HEK293 (cell line): ENCODE data around the gene CRYBA4.

Source experiments
- CTCF ChIA-PET: fragments of 350-600 bp; formaldehyde crosslinking; extraction: SDS; loops from one replicate; lab custom pipeline; 2021; ENCODE audit warnings: antibody characterized with exemption; lab: Yijun Ruan, JAX
- POLR2A ChIA-PET: fragments of 300-600 bp; formaldehyde crosslinking; extraction: SDS; loops from one replicate; lab custom pipeline; 2020; ENCODE audit warnings: antibody characterized with exemption, inconsistent platforms; lab: Yijun Ruan, JAX
- H3K27ac ChIP-seq: fragments of 200-500 bp; sonication (Bioruptor generic); 2 replicates; pipeline ENCODE4 v1.5.1; 2014; ENCODE audit warnings: low read depth, low read length, control low read depth, inconsistent platforms; ENCODE audit errors: extremely low read depth
- H3K36me3 ChIP-seq, 2 experiments: fragments of 200-500 bp in 1 of 2; sonication (Bioruptor generic) in 1 of 2; 1 replicate in 1 of 2; 2 replicates in 1 of 2; pipeline ENCODE4 v1.5.1; 2014 to 2017; ENCODE audit warnings: inconsistent platforms in 2 of 2, low read length in 2 of 2; ENCODE audit not compliant: control insufficient read depth in 2 of 2, insufficient read depth in 1 of 2
- H3K4me1 ChIP-seq: fragments of 200-500 bp; sonication (Bioruptor generic); 2 replicates; pipeline ENCODE4 v1.5.1; 2014; ENCODE audit warnings: mild to moderate bottlenecking, low read length, inconsistent platforms; ENCODE audit not compliant: control insufficient read depth, insufficient read depth
- H3K4me3 ChIP-seq: 2 replicates; pipeline ENCODE4 v1.5.1; 2011; ENCODE audit warnings: low read depth, mild to moderate bottlenecking, control low read depth, low read length, moderate library complexity
- H3K9me3 ChIP-seq: fragments of 200-500 bp; sonication (Bioruptor generic); 2 replicates; pipeline ENCODE4 v1.5.1; 2014; ENCODE audit warnings: low read depth, low read length, inconsistent platforms; ENCODE audit not compliant: control insufficient read depth, insufficient read depth
- FEZF1 ChIP-seq: fragments of 450-650 bp; formaldehyde crosslinking; IDR thresholded peaks from 2 replicates; pipeline ENCODE4 v1.5.1; 2016; ENCODE audit warnings: missing biosample characterization, missing genetic modification characterization
- GLI4 ChIP-seq: fragments of 450-650 bp; formaldehyde crosslinking; IDR thresholded peaks from 2 replicates; pipeline ENCODE4 v1.5.1; 2016; ENCODE audit warnings: missing biosample characterization, missing genetic modification characterization
- HOXD13 ChIP-seq: sonication (generic); formaldehyde crosslinking; IDR thresholded peaks from 2 replicates; pipeline ENCODE4 v1.8.0; 2022; ENCODE audit warnings: missing genetic modification reagents, borderline replicate concordance
- KLF1 ChIP-seq: fragments of 450-650 bp; formaldehyde crosslinking; IDR thresholded peaks from 2 replicates; pipeline ENCODE4 v1.5.1; 2016; ENCODE audit warnings: missing biosample characterization, missing genetic modification characterization
- KLF16 ChIP-seq: fragments of 450-650 bp; formaldehyde crosslinking; IDR thresholded peaks from 2 replicates; pipeline ENCODE4 v1.5.1; 2017; ENCODE audit warnings: missing biosample characterization, missing genetic modification characterization
- PRDM1 ChIP-seq: fragments of 450-650 bp; formaldehyde crosslinking; IDR thresholded peaks from 2 replicates; pipeline ENCODE4; 2016; ENCODE audit warnings: missing biosample characterization, missing genetic modification characterization
- ZNF138 ChIP-seq: fragments of 450-650 bp; formaldehyde crosslinking; IDR thresholded peaks from 2 replicates; pipeline ENCODE4 v1.5.1; 2016; ENCODE audit warnings: missing biosample characterization, missing genetic modification characterization, borderline replicate concordance
- ZNF311 ChIP-seq: fragments of 450-650 bp; formaldehyde crosslinking; IDR thresholded peaks from 2 replicates; pipeline ENCODE4 v1.5.1; 2017; ENCODE audit warnings: missing biosample characterization, missing genetic modification characterization, borderline replicate concordance
- ZNF354C ChIP-seq: fragments of 450-650 bp; formaldehyde crosslinking; IDR thresholded peaks from 2 replicates; pipeline ENCODE4 v1.5.1; 2016; ENCODE audit warnings: missing biosample characterization, missing genetic modification characterization, low read depth, borderline replicate concordance
- ZNF391 ChIP-seq: fragments of 450-650 bp; formaldehyde crosslinking; IDR thresholded peaks from 2 replicates; pipeline ENCODE4 v1.5.1; 2016; ENCODE audit warnings: low read depth, missing biosample characterization, missing genetic modification characterization, borderline replicate concordance
- ZNF48 ChIP-seq: fragments of 450-650 bp; formaldehyde crosslinking; IDR thresholded peaks from 2 replicates; pipeline ENCODE4 v1.5.1; 2016; ENCODE audit warnings: missing biosample characterization, missing genetic modification characterization
- ZNF610 ChIP-seq: fragments of 450-650 bp; formaldehyde crosslinking; IDR thresholded peaks from 2 replicates; pipeline ENCODE4 v1.5.1; 2016; ENCODE audit warnings: missing biosample characterization, missing genetic modification characterization, borderline replicate concordance
- ZNF629 ChIP-seq: fragments of 450-650 bp; formaldehyde crosslinking; IDR thresholded peaks from 2 replicates; pipeline ENCODE4 v1.5.1; 2017; ENCODE audit warnings: missing biosample characterization, missing genetic modification characterization
- ZNF660 ChIP-seq: fragments of 450-650 bp; IDR thresholded peaks from 2 replicates; pipeline ENCODE4 v1.5.1; 2018; ENCODE audit warnings: missing biosample characterization, mild to moderate bottlenecking, missing genetic modification characterization
- ZNF747 ChIP-seq: fragments of 450-650 bp; formaldehyde crosslinking; IDR thresholded peaks from 2 replicates; pipeline ENCODE4 v1.5.1; 2016; ENCODE audit warnings: missing biosample characterization, missing genetic modification characterization
- ZNF791 ChIP-seq: fragments of 450-650 bp; formaldehyde crosslinking; IDR thresholded peaks from 2 replicates; pipeline ENCODE4 v1.5.1; 2016; ENCODE audit warnings: missing biosample characterization, missing genetic modification characterization
- ZNF837 ChIP-seq: fragments of 450-650 bp; formaldehyde crosslinking; IDR thresholded peaks from 2 replicates; pipeline ENCODE4 v1.5.1; 2016; ENCODE audit warnings: missing biosample characterization, missing genetic modification characterization
- TF ChIP-seq, protein P1 (sequence below): fragments of 450-650 bp; formaldehyde crosslinking; IDR thresholded peaks from 2 replicates; pipeline ENCODE4 v1.5.0; 2017; ENCODE audit warnings: missing biosample characterization, missing genetic modification characterization, borderline replicate concordance
- TF ChIP-seq, protein P2 (sequence below): fragments of 450-650 bp; formaldehyde crosslinking; IDR thresholded peaks from 2 replicates; pipeline ENCODE4; 2016; ENCODE audit warnings: missing biosample characterization, missing genetic modification characterization
- TF ChIP-seq, protein P3 (sequence below): fragments of 450-650 bp; formaldehyde crosslinking; IDR thresholded peaks from 2 replicates; pipeline ENCODE4 v1.5.1; 2016; ENCODE audit warnings: missing biosample characterization, missing genetic modification characterization, borderline replicate concordance
- TF ChIP-seq, protein P4 (sequence below): fragments of 450-650 bp; formaldehyde crosslinking; IDR thresholded peaks from 2 replicates; pipeline ENCODE4 v1.5.1; 2016; ENCODE audit warnings: missing biosample characterization, missing genetic modification characterization
- TF ChIP-seq, protein P5 (sequence below): fragments of 450-650 bp; formaldehyde crosslinking; IDR thresholded peaks from 2 replicates; pipeline ENCODE4 v1.5.1; 2017; ENCODE audit warnings: missing biosample characterization, mild to moderate bottlenecking, missing genetic modification characterization, moderate library complexity

Gene CRYBA4

DNA sequence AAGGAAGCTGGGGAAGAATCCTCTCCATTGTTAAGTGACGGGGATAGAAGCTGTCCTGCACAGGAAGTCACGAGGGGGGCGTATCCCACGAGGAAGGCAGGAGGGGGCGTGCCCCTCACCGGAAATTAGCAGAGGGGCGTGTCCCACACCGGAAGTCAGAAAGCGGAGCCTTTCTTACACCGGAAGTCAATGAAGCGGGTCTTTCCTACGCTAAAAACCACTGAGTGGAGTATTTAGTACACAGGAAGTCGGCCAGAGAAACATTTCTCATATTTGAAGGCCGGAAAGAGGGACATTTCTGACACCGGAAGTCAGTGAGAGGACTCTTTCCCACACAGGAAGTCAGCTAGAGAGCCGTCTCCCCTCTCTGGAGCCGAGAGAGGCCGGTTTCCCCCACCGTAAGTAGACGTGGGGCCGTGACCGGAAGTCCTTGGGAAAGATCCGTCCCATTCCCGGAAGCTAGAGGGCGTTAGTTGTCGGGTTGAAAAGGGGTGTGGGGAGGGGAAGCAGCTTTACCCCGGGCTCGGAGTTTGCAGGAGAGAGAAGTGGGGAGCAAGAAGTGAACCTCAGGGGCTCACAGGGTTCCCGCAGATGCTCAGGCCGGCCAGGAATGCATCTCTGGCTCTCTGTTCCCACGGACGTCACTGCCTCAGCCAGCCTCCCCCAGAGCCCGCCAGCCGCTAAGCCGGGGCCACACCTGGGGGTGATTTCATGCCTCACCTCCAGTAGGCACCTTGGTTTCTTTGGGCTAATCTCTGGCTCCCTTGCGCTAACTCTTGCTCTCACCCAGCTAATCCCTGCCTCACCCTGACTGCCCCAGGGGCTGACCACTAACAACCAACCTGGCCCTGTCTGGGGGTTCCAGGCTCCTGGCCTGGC is 51.1 kb downstream of the CRYBA4 start:
- no peaks in the 10 kb centered on the region for H3K9me3 ChIP-seq
- no peaks in the 10 kb centered on the region for H3K36me3 ChIP-seq
- CTCF ChIA-PET: interaction anchor here (0.5 to 4.8 kb wide), 28 partner anchors 10 to 1815 kb away, joined by 3 to 30 read pairs (median 3); no protein-coding TSS in a partner anchor
- peak overlapping the region; percentile 73 for H3K27ac ChIP-seq
- POLR2A ChIA-PET: interaction anchor here (0.6 to 1.5 kb wide), 5 partner anchors 9 to 245 kb away, joined by 3 to 5 read pairs (median 3); partner anchors contain the start of genes HPS4 and SRRD
- peaks cover 4% of the 10 kb centered on the region; the same call in 1 of the 2 replicates for H3K4me1 ChIP-seq
- H3K4me3 ChIP-seq: peak overlapping the region; percentile 69
- no peak for TF ChIP-seq ZNF391 (tag by site-specific recombination)
- TF ChIP-seq, protein P1, sequence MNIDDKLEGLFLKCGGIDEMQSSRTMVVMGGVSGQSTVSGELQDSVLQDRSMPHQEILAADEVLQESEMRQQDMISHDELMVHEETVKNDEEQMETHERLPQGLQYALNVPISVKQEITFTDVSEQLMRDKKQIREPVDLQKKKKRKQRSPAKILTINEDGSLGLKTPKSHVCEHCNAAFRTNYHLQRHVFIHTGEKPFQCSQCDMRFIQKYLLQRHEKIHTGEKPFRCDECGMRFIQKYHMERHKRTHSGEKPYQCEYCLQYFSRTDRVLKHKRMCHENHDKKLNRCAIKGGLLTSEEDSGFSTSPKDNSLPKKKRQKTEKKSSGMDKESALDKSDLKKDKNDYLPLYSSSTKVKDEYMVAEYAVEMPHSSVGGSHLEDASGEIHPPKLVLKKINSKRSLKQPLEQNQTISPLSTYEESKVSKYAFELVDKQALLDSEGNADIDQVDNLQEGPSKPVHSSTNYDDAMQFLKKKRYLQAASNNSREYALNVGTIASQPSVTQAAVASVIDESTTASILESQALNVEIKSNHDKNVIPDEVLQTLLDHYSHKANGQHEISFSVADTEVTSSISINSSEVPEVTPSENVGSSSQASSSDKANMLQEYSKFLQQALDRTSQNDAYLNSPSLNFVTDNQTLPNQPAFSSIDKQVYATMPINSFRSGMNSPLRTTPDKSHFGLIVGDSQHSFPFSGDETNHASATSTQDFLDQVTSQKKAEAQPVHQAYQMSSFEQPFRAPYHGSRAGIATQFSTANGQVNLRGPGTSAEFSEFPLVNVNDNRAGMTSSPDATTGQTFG (tag by site-specific recombination): no peak
- TF ChIP-seq ZNF791 (tag by site-specific recombination): no peak
- peak; percentile 36; the same call in 1 of the 2 replicates for TF ChIP-seq PRDM1 (tag by site-specific recombination)
- no peak for TF ChIP-seq GLI4 (tag by site-specific recombination)
- TF ChIP-seq ZNF354C (tag by site-specific recombination): no peak
- TF ChIP-seq ZNF837 (tag by site-specific recombination): no peak
- no peak for TF ChIP-seq ZNF610 (tag by site-specific recombination)
- TF ChIP-seq ZNF48 (tag by site-specific recombination): no peak
- peak; percentile 92 for TF ChIP-seq KLF1
- TF ChIP-seq ZNF138 (tag by site-specific recombination): no peak
- no peak for TF ChIP-seq ZNF311
- no peak for TF ChIP-seq HOXD13
- TF ChIP-seq ZNF660: peak; percentile 61; the same call in 1 of the 2 replicates
- TF ChIP-seq, protein P2, sequence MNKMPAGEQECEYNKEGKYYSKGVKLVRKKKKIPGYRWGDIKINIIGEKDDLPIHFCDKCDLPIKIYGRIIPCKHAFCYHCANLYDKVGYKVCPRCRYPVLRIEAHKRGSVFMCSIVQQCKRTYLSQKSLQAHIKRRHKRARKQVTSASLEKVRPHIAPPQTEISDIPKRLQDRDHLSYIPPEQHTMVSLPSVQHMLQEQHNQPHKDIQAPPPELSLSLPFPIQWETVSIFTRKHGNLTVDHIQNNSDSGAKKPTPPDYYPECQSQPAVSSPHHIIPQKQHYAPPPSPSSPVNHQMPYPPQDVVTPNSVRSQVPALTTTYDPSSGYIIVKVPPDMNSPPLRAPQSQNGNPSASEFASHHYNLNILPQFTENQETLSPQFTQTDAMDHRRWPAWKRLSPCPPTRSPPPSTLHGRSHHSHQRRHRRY (tag by site-specific recombination): no peak
- TF ChIP-seq ZNF747 (tag by site-specific recombination): no peak
- TF ChIP-seq, protein P3, sequence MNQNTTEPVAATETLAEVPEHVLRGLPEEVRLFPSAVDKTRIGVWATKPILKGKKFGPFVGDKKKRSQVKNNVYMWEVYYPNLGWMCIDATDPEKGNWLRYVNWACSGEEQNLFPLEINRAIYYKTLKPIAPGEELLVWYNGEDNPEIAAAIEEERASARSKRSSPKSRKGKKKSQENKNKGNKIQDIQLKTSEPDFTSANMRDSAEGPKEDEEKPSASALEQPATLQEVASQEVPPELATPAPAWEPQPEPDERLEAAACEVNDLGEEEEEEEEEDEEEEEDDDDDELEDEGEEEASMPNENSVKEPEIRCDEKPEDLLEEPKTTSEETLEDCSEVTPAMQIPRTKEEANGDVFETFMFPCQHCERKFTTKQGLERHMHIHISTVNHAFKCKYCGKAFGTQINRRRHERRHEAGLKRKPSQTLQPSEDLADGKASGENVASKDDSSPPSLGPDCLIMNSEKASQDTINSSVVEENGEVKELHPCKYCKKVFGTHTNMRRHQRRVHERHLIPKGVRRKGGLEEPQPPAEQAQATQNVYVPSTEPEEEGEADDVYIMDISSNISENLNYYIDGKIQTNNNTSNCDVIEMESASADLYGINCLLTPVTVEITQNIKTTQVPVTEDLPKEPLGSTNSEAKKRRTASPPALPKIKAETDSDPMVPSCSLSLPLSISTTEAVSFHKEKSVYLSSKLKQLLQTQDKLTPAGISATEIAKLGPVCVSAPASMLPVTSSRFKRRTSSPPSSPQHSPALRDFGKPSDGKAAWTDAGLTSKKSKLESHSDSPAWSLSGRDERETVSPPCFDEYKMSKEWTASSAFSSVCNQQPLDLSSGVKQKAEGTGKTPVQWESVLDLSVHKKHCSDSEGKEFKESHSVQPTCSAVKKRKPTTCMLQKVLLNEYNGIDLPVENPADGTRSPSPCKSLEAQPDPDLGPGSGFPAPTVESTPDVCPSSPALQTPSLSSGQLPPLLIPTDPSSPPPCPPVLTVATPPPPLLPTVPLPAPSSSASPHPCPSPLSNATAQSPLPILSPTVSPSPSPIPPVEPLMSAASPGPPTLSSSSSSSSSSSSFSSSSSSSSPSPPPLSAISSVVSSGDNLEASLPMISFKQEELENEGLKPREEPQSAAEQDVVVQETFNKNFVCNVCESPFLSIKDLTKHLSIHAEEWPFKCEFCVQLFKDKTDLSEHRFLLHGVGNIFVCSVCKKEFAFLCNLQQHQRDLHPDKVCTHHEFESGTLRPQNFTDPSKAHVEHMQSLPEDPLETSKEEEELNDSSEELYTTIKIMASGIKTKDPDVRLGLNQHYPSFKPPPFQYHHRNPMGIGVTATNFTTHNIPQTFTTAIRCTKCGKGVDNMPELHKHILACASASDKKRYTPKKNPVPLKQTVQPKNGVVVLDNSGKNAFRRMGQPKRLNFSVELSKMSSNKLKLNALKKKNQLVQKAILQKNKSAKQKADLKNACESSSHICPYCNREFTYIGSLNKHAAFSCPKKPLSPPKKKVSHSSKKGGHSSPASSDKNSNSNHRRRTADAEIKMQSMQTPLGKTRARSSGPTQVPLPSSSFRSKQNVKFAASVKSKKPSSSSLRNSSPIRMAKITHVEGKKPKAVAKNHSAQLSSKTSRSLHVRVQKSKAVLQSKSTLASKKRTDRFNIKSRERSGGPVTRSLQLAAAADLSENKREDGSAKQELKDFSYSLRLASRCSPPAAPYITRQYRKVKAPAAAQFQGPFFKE (tag by site-specific recombination): no peak
- TF ChIP-seq, protein P4, sequence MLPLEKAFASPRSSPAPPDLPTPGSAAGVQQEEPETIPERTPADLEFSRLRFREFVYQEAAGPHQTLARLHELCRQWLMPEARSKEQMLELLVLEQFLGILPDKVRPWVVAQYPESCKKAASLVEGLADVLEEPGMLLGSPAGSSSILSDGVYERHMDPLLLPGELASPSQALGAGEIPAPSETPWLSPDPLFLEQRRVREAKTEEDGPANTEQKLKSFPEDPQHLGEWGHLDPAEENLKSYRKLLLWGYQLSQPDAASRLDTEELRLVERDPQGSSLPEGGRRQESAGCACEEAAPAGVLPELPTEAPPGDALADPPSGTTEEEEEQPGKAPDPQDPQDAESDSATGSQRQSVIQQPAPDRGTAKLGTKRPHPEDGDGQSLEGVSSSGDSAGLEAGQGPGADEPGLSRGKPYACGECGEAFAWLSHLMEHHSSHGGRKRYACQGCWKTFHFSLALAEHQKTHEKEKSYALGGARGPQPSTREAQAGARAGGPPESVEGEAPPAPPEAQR (tag by site-specific recombination): no peak
- peak; percentile 86 for TF ChIP-seq ZNF629 (tag by site-specific recombination)
- no peak for TF ChIP-seq FEZF1
- TF ChIP-seq, protein P5, sequence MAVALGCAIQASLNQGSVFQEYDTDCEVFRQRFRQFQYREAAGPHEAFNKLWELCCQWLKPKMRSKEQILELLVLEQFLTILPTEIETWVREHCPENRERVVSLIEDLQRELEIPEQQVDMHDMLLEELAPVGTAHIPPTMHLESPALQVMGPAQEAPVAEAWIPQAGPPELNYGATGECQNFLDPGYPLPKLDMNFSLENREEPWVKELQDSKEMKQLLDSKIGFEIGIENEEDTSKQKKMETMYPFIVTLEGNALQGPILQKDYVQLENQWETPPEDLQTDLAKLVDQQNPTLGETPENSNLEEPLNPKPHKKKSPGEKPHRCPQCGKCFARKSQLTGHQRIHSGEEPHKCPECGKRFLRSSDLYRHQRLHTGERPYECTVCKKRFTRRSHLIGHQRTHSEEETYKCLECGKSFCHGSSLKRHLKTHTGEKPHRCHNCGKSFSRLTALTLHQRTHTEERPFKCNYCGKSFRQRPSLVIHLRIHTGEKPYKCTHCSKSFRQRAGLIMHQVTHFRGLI (tag by site-specific recombination): no peak
- peak; percentile 96 for TF ChIP-seq KLF16 (tag by site-specific recombination)
